Measurements from ENCODE around the gene DCTN1. TPM values are rescaled to one million over a fixed set of nuclear protein-coding genes. Genes with fewer than 3 reads are reported as not detected.

DCTN1 gene
- polyA plus RNA-seq, 2 of the 4 experiments (the other 2 are of a cell fraction): 95.1 to 106 TPM

DNA sequence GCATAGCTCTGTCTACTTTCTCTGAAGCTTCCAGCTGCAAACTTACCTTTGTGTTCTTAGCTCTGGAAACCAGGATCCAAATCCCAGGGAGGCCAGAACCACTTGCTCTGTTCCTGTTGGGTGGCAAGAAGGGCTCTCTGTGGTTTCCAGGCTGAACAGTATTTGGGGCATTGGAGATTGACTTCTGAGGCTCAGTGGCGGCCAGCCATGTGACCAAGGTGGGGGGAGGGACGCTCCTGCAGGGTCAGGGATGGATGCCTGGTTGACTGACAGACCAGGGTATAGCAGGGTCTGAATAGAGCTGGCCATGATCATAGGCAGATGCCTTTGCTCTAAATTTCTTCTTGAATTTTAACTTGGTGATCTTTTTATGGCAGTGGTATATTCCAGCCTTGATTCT, 52.0 kb downstream of the DCTN1 start:
- Histone ChIP-seq H3K4me1 (no peaks in the 10 kb centered on the region), H3K4me2 (no peak overlapping the region), H3K9me3 (no peaks in the 10 kb centered on the region), H3K4me3 (no peak overlapping the region), H3K27ac (no peak overlapping the region)
- FAIRE-seq (no peak), ATAC-seq (no peak), DNase-seq (ENCODE audit: low read depth in 1 of 2, low spot score in 1 of 2) (no peak)
- ChIA-PET CTCF (interaction anchor here (0.8 to 3.4 kb wide), 5 partner anchors 14 to 504 kb away, joined by 3 to 12 read pairs (median 3); no protein-coding TSS in a partner anchor), POLR2A (no interaction called here)
- 48% methylated on average over 2 of the region's 2 CpGs for WGBS (ENCODE audit: missing lambda C conversion rate)
- TF ChIP-seq, protein P1, sequence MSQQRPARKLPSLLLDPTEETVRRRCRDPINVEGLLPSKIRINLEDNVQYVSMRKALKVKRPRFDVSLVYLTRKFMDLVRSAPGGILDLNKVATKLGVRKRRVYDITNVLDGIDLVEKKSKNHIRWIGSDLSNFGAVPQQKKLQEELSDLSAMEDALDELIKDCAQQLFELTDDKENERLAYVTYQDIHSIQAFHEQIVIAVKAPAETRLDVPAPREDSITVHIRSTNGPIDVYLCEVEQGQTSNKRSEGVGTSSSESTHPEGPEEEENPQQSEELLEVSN (IDR thresholded peaks at IDR 0.05; ENCODE audit: borderline replicate concordance, low read depth): no peak
- TF ChIP-seq FOXS1 (CRISPR knock-in tag; IDR thresholded peaks at IDR 0.05): no peak
- TF ChIP-seq, protein P2, sequence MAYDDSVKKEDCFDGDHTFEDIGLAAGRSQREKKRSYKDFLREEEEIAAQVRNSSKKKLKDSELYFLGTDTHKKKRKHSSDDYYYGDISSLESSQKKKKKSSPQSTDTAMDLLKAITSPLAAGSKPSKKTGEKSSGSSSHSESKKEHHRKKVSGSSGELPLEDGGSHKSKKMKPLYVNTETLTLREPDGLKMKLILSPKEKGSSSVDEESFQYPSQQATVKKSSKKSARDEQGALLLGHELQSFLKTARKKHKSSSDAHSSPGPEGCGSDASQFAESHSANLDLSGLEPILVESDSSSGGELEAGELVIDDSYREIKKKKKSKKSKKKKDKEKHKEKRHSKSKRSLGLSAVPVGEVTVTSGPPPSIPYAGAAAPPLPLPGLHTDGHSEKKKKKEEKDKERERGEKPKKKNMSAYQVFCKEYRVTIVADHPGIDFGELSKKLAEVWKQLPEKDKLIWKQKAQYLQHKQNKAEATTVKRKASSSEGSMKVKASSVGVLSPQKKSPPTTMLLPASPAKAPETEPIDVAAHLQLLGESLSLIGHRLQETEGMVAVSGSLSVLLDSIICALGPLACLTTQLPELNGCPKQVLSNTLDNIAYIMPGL (CRISPR knock-in tag; IDR thresholded peaks at IDR 0.05; ENCODE audit: borderline replicate concordance): no peak
- TF ChIP-seq HDAC2 (IDR thresholded peaks at IDR 0.05): no peak
- TF ChIP-seq ZSCAN20 (CRISPR knock-in tag; IDR thresholded peaks at IDR 0.05): no peak
- TF ChIP-seq, protein P3, sequence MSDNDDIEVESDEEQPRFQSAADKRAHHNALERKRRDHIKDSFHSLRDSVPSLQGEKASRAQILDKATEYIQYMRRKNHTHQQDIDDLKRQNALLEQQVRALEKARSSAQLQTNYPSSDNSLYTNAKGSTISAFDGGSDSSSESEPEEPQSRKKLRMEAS (IDR thresholded peaks at IDR 0.05): no peak
- TF ChIP-seq, protein P4, sequence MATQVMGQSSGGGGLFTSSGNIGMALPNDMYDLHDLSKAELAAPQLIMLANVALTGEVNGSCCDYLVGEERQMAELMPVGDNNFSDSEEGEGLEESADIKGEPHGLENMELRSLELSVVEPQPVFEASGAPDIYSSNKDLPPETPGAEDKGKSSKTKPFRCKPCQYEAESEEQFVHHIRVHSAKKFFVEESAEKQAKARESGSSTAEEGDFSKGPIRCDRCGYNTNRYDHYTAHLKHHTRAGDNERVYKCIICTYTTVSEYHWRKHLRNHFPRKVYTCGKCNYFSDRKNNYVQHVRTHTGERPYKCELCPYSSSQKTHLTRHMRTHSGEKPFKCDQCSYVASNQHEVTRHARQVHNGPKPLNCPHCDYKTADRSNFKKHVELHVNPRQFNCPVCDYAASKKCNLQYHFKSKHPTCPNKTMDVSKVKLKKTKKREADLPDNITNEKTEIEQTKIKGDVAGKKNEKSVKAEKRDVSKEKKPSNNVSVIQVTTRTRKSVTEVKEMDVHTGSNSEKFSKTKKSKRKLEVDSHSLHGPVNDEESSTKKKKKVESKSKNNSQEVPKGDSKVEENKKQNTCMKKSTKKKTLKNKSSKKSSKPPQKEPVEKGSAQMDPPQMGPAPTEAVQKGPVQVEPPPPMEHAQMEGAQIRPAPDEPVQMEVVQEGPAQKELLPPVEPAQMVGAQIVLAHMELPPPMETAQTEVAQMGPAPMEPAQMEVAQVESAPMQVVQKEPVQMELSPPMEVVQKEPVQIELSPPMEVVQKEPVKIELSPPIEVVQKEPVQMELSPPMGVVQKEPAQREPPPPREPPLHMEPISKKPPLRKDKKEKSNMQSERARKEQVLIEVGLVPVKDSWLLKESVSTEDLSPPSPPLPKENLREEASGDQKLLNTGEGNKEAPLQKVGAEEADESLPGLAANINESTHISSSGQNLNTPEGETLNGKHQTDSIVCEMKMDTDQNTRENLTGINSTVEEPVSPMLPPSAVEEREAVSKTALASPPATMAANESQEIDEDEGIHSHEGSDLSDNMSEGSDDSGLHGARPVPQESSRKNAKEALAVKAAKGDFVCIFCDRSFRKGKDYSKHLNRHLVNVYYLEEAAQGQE (IDR thresholded peaks at IDR 0.05): no peak
- no peak for TF ChIP-seq NPAS2 (CRISPR knock-in tag; IDR thresholded peaks at IDR 0.05; ENCODE audit: borderline replicate concordance)
- no peak for TF ChIP-seq POLR2AphosphoS2 (conservative IDR thresholded peaks at IDR 0.05; ENCODE audit: low read length)
- TF ChIP-seq TP53 (CRISPR knock-in tag; IDR thresholded peaks at IDR 0.05): no peak
- TF ChIP-seq NFE2L2 (conservative IDR thresholded peaks at IDR 0.05; ENCODE audit: low read length): no peak
- TF ChIP-seq CBX8 (IDR thresholded peaks at IDR 0.05): no peak
- TF ChIP-seq MAFK (IDR thresholded peaks at IDR 0.05; ENCODE audit: partially characterized antibody): no peak
- TF ChIP-seq RFX5 (IDR thresholded peaks at IDR 0.05): no peak
- TF ChIP-seq FOSL2 (IDR thresholded peaks at IDR 0.05): no peak
- no peak for TF ChIP-seq FOSL2 (CRISPR knock-in tag; IDR thresholded peaks at IDR 0.05)
- no peak for TF ChIP-seq BHLHE40 (IDR thresholded peaks at IDR 0.05; ENCODE audit: low read depth, low read length)
- no peak for TF ChIP-seq HOXB13 (CRISPR knock-in tag; IDR thresholded peaks at IDR 0.05; ENCODE audit: low read depth)

DNA sequence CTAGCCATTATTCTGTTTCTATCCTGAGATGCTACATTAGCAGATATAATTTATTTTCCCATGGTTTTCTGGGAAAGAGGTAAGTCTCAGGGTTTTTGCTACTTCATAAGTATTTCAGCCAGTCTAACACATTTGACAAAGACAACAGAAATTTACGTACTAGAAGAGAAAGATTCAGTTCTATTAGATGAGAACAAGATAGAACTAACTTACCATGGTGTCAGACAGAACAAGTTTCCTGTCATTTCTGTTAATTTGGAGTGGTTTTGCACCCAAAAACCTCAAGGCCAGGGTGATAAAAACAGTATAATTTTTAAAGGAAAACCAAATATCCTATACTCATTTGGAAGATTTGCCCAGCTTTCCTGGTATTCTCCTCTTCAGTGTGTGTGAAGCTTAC, 52.5 kb downstream of the DCTN1 start:
- ChIA-PET POLR2A (no interaction called here), CTCF (interaction anchor here (0.8 to 3.4 kb wide), 3 partner anchors 14 to 77 kb away, joined by 3 to 12 read pairs (median 3); no protein-coding TSS in a partner anchor)
- no peak for DNase-seq (ENCODE audit: low read depth in 1 of 2, low spot score in 1 of 2)
- WGBS (ENCODE audit: missing lambda C conversion rate): 69% methylated on average over 1 of the region's 1 CpG
- TF ChIP-seq CHD4 (IDR thresholded peaks at IDR 0.05; ENCODE audit: borderline replicate concordance) (no peak), FOSB (CRISPR knock-in tag; IDR thresholded peaks at IDR 0.05) (no peak), RARB (CRISPR knock-in tag; IDR thresholded peaks at IDR 0.05) (no peak), MYC (IDR thresholded peaks at IDR 0.05; ENCODE audit: borderline replicate concordance, low read length) (no peak), HEYL (CRISPR knock-in tag; IDR thresholded peaks at IDR 0.05) (no peak), KDM1A (IDR thresholded peaks at IDR 0.05; ENCODE audit: low read depth) (no peak), RAD21 (conservative IDR thresholded peaks at IDR 0.05 in 1 of 2, IDR thresholded peaks at IDR 0.05 in 1 of 2) (no peak), BHLHE40 (IDR thresholded peaks at IDR 0.05; ENCODE audit: low read depth, low read length) (no peak), HDAC2 (IDR thresholded peaks at IDR 0.05) (no peak)
- TF ChIP-seq, protein P3 (IDR thresholded peaks at IDR 0.05): no peak
- TF ChIP-seq, protein P2 (CRISPR knock-in tag; IDR thresholded peaks at IDR 0.05; ENCODE audit: borderline replicate concordance): no peak
- TF ChIP-seq, protein P1 (IDR thresholded peaks at IDR 0.05; ENCODE audit: borderline replicate concordance, low read depth): no peak
- ATAC-seq: no peak
- Histone ChIP-seq H3K27ac (no peak overlapping the region), H3K9me3 (no peaks in the 10 kb centered on the region), H3K4me2 (no peak overlapping the region), H3K4me1 (no peaks in the 10 kb centered on the region), H3K4me3 (no peak overlapping the region)
- no peak for FAIRE-seq

Data from A549 (cell line).